GM12892 (cell line): Measurements from ENCODE around the gene EGFLAM.

Experiments used
- DNase-seq: peaks from one replicate; pipeline ENCODE4 v3.0.0; 2011; ENCODE audit not compliant: insufficient read length
- FAIRE-seq: peaks from 2 replicates; lab custom pipeline; 2011; peaks lifted over from hg19 to GRCh38; lab: Jason Lieb, UNC
- POLR2A ChIP-seq: IDR thresholded peaks from 2 replicates; pipeline ENCODE4 v1.6.1; 2011; ENCODE audit warnings: low read depth, low read length, control low read depth
- POLR2AphosphoS5 ChIP-seq: IDR thresholded peaks from 2 replicates; pipeline ENCODE4 v1.6.1; 2011; ENCODE audit warnings: low read depth, low read length, control low read depth
- TAF1 ChIP-seq: IDR thresholded peaks from 2 replicates; pipeline ENCODE4 v1.6.1; 2011; ENCODE audit warnings: low read depth, mild to moderate bottlenecking, control low read depth, low read length, borderline replicate concordance

Gene EGFLAM

DNA sequence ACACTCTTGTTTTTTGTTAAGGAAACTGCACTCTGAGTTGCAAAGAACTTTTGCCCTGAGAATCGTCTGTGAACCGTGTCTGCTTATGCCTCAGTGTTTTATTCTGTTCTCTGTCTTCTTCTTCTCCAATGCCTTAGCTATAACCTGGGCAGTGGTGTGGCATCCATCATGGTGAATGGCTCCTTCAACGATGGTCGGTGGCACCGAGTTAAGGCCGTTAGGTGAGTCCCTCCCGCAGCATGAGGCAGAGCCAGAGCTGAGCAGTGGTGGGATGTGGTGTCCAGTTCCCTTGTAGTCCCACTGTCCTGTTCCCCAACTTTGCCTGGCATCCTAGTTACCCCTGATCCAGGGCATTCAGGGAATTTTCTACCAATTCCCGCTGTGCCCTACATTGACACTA, 199.8 kb downstream of the EGFLAM start:
- TF ChIP-seq TAF1 (no peak), POLR2AphosphoS5 (no peak), POLR2A (no peak)
- DNase-seq, result no peak
- FAIRE-seq, result no peak

GRCh38 chr5:38462976-38463633, 204.7 kb downstream of the EGFLAM start:
- DNase-seq (no peak), FAIRE-seq (no peak)
- TF ChIP-seq POLR2A (no peak), POLR2AphosphoS5 (no peak), TAF1 (no peak)

GRCh38 chr5:38463634-38464521, 205.5 kb downstream of the EGFLAM start:
- no peak for DNase-seq
- FAIRE-seq, result no peak
- TF ChIP-seq TAF1, result no peak
- TF ChIP-seq POLR2A, result no peak
- no peak for TF ChIP-seq POLR2AphosphoS5

DNA sequence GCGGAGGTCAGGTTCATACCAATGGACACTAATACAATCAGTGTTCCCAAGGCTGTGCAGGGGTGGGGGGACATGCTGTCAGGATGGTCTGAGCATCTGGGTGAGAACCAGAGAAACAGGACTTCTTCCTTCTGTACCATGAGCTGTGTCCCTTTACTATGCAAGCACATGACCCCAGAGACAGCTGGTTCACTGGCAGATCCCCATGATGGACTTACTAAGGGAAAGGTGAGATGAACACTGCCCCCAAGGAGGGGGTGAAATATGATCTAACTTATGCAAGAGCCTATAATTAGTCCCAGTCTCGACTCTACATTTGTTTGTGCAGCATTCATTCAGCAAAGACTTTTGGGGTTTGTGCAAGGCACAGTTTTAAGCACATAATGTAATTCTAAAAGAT, 206.7 kb downstream of the EGFLAM start:
- DNase-seq (no peak), FAIRE-seq (no peak)
- TF ChIP-seq TAF1 (no peak), POLR2A (no peak), POLR2AphosphoS5 (no peak)

DNA sequence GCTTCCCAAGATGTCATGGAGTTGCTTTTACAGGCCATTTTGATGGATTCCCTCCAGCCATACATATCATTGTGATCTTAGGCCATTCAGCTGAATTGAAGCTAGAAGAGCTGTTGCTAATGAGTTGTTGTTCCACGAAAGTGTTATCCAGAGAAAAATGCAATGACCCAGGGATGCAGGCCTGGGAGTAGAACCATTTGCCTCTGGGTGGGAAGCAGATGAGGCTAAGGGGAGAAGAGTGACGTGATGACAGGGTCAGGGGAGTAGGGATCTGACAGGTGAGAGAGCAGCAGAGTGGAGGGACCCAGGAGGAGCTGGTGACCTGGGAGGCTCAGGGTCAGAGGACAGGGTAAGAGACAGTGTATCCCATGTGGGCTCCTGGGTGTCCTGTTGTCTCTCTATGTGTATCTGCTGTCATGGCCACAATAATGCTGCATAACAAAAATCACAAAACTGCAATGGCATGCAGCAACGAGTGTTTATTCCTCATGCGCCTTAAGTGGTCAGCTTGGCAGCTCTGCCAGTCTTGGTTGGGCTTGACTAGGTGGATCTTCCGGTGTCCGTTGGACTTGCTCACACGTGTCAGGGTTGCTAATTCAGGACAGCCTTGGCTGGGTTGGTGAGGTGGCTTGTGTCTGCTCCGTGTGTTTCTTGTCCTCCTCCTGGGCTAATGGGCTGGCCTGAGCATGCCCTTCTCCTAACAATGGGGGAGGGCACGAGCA, 207.5 kb downstream of the EGFLAM start:
- no peak for DNase-seq
- TF ChIP-seq POLR2AphosphoS5 (no peak), TAF1 (no peak), POLR2A (no peak)
- FAIRE-seq, result no peak

DNA sequence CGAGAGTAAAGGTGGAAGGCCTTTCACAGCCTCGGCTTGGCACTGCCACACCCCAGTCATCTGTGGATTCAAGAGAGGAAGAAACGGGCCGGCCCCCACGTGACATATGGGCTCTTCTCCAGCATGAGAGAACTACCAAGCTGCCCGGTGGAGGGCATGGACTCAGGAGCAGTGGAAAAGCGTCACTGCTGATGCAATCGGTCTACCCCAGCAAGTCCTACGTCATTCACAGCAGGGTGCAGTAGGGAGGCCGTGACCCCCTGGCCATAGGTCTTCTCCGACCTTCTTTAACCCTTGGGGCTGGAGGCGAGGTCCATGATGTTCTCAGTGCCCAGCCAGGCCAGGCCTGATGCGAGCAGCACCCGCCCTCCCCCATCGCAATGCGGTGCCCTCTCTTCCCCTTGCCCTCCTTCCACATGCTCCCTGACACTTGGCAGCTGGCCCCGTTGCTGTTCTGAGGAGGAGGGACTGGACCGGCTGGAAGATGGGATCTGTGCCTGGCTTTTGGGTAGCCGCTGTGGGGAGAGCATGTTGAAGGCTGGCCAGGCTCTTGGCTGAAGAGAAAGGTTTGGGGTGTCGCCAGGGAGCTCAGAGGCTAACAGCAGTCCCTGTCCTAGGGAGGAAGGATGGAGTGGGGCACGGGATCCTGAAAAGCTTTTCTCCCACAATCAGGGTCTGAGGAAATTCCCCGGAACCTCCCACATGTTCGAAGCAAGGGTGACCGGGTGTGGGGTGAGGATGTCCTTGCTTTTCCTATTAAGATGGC, 208.2 kb downstream of the EGFLAM start:
- FAIRE-seq, result no peak
- no peak for DNase-seq
- no peak for TF ChIP-seq TAF1
- no peak for TF ChIP-seq POLR2AphosphoS5
- no peak for TF ChIP-seq POLR2A

- FAIRE-seq, result no peak
- no peak for DNase-seq
- TF ChIP-seq POLR2AphosphoS5 (no peak), TAF1 (no peak), POLR2A (no peak)
These were observed 209.1 kb downstream of the EGFLAM start for GRCh38 chr5:38467353-38468040.

GRCh38 chr5:38468202-38468673, 209.9 kb downstream of the EGFLAM start:
- no peak for DNase-seq
- TF ChIP-seq POLR2A, result no peak
- no peak for TF ChIP-seq POLR2AphosphoS5
- TF ChIP-seq TAF1, result no peak
- FAIRE-seq, result no peak

- no peak for TF ChIP-seq POLR2AphosphoS5
- no peak for TF ChIP-seq TAF1
- TF ChIP-seq POLR2A, result no peak
- DNase-seq, result no peak
- no peak for FAIRE-seq
These were observed 210.8 kb downstream of the EGFLAM start for GRCh38 chr5:38468978-38469706.
